Liver (tissue), 3 donors: ENCODE measurements around the gene TMA7B.

ENCODE experiments used
- EGR1 ChIP-seq, 2 donors: IDR thresholded peaks; 2 replicates each; pipeline ENCODE4 v1.6.1; 2016 to 2018; ENCODE audit warnings: antibody characterized with exemption in 2 of 2, low read depth in 2 of 2
- GABPA ChIP-seq, 2 donors: IDR thresholded peaks in 1 of 2; conservative IDR thresholded peaks in 1 of 2; 2 replicates each; pipeline ENCODE4 v1.6.1; 2016; ENCODE audit warnings: antibody characterized with exemption in 2 of 2, mild to moderate bottlenecking in 1 of 2, moderate library complexity in 1 of 2
- SP1 ChIP-seq: IDR thresholded peaks from 2 replicates; pipeline ENCODE4 v1.6.1; 2018; ENCODE audit warnings: antibody characterized with exemption, mild to moderate bottlenecking
- TAF1 ChIP-seq: conservative IDR thresholded peaks from 2 replicates; pipeline ENCODE4 v1.6.1; 2016; ENCODE audit warnings: antibody characterized with exemption, mild to moderate bottlenecking
- TF ChIP-seq, protein P1 (sequence below): fragments of 150-350 bp; IDR thresholded peaks from 2 replicates; pipeline ENCODE4 v1.5.1; 2017; ENCODE audit warnings: improper control_type of control experiment, low read depth, low read length; ENCODE audit not compliant: missing input control
- TF ChIP-seq, protein P2 (sequence below): IDR thresholded peaks from 2 replicates; pipeline ENCODE4 v1.6.1; 2016; ENCODE audit warnings: antibody characterized with exemption
- TF ChIP-seq, protein P3 (sequence below): IDR thresholded peaks from 2 replicates; pipeline ENCODE4 v1.6.1; 2016; ENCODE audit warnings: antibody characterized with exemption
- donor health status: healthy.
- donor health status: healthy.

DNA sequence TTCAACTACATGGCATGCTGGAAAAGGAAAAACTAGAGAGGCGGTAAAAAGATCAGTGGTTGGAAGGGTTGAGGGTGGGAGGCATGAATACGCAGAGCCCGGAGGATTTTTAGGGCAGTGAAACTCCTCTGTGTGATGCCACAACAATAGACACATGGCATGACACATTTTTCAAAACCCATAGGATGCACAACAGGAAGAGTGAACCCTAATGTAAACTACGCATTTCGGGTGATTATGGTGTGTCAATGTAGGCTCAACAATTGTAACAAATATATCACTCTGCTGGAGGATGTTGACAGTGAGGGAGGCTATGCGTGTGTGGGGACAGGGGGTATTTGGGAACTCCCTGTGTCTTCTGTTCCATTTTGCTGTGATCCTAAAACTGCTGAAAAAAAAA, 18.9 kb downstream of the TMA7B start:
- TF ChIP-seq, protein P1, sequence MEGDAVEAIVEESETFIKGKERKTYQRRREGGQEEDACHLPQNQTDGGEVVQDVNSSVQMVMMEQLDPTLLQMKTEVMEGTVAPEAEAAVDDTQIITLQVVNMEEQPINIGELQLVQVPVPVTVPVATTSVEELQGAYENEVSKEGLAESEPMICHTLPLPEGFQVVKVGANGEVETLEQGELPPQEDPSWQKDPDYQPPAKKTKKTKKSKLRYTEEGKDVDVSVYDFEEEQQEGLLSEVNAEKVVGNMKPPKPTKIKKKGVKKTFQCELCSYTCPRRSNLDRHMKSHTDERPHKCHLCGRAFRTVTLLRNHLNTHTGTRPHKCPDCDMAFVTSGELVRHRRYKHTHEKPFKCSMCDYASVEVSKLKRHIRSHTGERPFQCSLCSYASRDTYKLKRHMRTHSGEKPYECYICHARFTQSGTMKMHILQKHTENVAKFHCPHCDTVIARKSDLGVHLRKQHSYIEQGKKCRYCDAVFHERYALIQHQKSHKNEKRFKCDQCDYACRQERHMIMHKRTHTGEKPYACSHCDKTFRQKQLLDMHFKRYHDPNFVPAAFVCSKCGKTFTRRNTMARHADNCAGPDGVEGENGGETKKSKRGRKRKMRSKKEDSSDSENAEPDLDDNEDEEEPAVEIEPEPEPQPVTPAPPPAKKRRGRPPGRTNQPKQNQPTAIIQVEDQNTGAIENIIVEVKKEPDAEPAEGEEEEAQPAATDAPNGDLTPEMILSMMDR = no peak
- TF ChIP-seq GABPA (IDR thresholded peaks at IDR 0.05 in 1 of 2, conservative IDR thresholded peaks at IDR 0.05 in 1 of 2) (no peak), TAF1 (no peak), SP1 (no peak), EGR1 (IDR thresholded peaks at IDR 0.05; ENCODE audit: low read depth in 2 of 2) (no peak)
- TF ChIP-seq, protein P2, sequence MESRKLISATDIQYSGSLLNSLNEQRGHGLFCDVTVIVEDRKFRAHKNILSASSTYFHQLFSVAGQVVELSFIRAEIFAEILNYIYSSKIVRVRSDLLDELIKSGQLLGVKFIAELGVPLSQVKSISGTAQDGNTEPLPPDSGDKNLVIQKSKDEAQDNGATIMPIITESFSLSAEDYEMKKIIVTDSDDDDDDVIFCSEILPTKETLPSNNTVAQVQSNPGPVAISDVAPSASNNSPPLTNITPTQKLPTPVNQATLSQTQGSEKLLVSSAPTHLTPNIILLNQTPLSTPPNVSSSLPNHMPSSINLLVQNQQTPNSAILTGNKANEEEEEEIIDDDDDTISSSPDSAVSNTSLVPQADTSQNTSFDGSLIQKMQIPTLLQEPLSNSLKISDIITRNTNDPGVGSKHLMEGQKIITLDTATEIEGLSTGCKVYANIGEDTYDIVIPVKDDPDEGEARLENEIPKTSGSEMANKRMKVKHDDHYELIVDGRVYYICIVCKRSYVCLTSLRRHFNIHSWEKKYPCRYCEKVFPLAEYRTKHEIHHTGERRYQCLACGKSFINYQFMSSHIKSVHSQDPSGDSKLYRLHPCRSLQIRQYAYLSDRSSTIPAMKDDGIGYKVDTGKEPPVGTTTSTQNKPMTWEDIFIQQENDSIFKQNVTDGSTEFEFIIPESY = no peak
- TF ChIP-seq, protein P3, sequence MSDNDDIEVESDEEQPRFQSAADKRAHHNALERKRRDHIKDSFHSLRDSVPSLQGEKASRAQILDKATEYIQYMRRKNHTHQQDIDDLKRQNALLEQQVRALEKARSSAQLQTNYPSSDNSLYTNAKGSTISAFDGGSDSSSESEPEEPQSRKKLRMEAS = no peak
